ENCODE data around the gene COQ3.

Gene COQ3, protein sequence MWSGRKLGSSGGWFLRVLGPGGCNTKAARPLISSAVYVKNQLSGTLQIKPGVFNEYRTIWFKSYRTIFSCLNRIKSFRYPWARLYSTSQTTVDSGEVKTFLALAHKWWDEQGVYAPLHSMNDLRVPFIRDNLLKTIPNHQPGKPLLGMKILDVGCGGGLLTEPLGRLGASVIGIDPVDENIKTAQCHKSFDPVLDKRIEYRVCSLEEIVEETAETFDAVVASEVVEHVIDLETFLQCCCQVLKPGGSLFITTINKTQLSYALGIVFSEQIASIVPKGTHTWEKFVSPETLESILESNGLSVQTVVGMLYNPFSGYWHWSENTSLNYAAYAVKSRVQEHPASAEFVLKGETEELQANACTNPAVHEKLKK

DNA sequence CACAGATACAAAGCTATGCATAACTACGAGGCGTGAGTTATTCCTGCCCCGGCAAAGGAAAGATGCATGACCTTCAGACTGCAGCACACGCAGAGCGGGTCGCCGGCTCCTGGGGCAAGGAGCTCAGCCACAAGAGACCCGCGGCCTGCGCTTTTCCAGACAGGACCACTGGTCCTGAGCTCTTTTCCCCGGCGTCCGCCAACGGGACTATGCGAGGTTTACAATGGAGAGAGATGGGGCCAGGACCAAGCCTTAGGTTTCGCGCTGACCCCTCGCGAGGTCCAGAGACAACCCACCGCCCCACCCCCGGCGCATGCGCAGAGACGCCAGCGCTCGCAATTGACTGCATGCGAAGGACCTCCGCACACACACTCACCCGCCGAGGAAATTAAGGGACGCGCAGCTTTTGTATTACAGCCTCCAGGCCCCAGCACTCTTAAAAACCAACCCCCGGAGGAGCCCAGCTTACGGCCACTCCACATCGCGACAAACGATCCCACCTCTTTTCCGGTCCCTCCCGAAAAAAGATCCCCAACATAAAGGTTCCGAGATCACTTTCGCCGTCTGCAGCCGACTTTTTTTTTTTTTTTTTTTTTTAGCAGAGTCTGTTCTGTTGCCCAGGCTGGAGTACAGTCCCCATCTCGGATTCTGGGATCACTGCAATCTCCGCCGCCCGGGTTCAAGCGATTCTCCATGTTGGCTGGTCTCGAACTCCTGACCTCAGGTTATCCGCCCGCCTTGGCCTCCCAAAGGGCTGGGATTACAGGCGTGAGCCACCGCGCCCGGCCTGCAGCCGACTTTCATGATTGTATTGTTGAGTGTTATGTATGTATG is at the start of gene COQ3:
COQ3 (minus strand) TSS at position 498 of the 834 bp plus-strand sequence; CDS start at position 482, 16 bp downstream.
- DNase-seq (ENCODE audit: low spot score) = peak; percentile 52

DNA sequence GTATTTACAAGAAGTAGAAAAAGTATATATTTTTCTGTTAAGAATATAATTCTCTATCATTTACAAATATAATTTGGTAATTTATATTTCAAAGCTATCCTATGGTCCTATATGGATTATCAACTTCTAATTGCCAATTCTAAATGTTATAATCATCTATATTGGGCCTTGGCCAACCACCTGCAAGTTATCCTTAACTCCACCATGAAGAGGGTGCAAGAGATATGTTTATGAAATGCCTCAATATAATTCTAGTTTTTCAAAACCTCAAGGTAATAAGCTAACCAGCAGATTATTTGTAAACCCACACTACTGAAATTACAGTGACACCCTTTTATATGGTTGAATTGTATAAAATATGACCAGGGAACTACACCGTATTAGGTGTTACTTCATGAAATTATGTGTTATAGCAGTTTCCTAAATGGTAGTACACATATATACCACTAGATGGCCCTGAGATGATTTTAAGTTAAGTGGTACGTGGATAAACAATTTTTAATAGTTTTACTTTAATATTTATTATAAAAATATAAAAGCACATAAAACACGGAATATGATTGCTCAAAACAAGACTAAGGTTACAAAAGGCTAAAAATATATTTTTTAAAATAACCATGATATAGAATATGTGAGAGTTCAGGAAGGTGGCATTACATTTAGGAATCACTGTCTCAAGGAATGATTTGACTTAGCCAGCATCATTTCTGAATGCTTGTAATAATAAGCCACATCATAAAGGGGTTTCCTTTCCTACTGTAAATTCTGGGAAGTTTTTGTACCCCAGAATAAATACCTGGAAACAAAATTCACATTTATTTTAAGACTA is 40.9 kb upstream of the COQ3 start:
- peak; percentile 64 for DNase-seq (ENCODE audit: low spot score)

DNA sequence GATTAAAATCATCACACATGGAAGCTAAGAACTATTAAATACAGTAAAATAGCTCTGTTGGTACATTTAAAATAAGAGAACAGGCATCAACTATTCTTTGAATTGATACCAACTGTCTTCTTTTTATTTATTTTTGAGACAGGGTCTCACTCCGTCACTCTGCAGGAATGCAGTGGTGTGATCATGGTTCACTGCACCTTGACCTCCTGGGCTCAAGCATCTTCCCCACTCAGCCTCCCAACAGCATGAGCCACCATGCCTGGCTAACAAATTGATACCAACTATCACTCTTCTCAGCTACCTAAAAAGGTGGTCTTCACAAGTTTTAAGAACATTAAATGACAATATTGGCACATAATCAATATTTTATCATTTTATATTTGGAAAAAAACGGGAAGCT is 38.9 kb upstream of the COQ3 start:
- DNase-seq (ENCODE audit: low spot score) = no peak

DNA sequence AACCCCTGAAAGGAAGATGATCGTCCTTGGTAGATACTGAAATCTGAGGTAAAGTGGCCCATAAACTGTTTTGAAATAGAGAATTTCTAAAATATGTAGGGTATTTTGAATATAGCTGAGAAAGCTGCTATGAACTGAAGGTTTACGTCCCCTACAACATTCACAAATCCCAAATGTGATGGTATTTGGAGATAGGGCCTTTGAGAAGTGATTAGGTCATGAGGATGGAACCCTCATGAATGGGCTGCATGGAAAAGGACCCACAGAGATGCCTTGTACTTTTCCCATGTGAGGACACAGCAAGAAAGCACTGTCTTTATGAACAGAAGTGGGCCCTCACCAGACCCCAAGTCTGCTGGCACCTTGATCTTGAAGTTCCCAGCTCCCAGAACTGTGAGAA is 37.9 kb upstream of the COQ3 start:
- DNase-seq (ENCODE audit: low spot score) = no peak

DNA sequence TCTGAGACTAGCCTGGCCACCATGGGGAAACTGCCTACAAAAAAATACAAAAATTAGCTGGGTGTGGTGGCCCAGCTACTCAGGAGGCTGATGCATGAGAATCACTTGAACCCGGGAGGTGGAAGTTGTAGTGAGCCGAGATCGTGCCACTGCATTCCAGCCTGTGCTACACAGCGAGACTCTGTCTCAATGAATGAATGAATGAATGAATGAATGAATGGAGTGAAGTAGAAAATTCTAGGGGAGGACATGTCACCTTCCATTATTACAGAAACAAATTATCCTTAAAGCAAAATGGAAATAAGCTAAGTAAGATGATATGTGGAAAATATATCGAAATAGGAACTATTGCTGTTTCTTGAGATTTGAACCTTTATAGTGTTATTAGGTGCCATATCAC is 34.0 kb upstream of the COQ3 start:
- DNase-seq (ENCODE audit: low spot score) = no peak

DNA sequence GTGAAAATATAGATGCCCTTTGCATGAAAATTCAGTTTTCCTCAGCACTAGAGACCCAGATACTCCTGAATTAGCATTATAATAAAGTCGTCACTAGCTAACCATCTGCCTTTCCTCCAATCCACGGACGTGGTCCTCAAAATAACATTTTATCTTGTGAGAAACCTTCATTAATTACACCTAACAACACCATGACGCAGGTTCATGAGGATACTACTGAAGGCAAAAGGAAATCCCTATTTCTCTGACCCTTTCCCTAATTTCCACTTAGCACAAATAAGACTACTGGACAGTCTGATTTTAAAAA is 32.4 kb upstream of the COQ3 start:
- no peak for DNase-seq (ENCODE audit: low spot score)

DNA sequence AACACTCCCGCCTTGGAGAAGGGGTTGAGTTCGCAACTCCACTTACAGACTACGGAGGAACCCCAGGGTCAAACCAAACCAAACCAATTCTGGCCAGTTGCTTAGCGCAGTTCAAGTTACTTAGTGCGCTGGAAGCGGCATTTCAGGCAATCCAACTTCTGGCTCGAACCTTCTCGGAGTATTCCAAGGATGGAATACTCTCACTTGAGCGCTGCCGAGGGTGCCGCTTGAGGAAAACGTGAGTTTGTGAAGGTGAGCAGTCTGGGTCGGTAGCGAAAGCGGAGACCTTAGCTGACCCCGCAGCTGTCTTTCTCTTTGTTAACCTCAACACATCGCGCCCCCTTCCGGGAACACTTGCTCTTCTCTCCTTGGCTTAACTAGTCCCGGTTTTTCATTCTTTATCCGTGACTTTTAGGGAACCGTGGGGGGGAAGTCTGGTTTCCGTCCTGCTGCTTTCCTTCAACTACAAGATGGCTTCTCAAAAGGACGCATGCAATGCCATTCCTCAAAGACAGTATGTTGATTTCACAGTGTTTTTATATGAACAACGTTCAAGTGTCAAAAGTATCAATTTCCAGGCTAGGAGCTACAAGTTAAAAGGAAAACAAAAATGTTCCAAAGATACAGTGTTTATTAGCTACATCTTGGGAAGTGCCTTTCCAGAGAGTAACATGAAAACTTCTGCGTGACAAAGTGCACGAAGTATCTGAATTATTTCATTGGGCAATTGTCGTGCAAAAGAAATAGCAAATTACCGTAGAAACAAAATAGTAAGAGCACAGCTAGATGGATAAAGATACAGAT is 31.9 kb upstream of the COQ3 start:
- DNase-seq (ENCODE audit: low spot score) = peak; percentile 76

DNA sequence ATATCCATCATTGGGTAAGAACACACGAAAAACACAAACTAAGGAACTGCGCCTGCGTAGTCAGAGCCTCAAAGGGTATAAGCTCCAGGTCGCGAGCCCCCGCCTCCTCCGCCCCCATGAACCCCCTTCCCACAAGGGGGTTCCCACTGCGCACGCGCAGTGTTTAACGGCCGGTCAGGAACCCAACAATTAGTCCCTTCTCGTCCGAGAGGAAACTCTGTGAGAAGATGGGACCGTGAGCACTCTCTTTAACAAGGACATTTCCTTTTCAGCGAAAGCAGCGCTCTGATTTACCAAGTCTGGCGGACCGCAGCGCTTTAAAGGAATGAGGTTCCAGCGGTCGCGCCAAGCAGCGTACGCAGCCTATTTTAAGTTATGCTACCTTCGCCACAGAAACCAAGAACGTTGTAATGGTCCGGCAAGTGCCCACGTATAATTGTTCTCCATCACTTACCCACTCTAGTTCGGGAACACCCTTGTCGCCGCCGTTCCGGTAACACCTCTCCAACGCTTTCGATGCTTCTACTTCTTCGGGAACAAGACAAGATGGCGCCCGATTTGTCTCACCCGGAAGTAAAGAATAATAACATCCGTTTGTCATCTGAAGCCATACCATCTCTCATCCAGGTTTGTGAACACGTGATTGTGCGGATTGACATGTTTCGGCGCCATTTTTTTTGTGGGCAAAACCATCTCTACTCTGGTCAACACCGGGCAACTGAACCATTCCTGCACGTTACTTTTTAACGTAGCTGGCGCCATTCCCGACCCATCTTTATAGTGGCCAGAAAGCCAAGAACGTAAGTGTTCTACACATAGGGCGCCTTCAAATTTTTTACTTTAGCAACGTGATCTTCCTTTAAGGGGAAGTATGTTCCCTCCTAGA is 31.0 kb upstream of the COQ3 start, which contains the start of gene PNISR:
PNISR (minus strand) TSS at position 548 of the 886 bp plus-strand sequence. CDS start 10,649 bp downstream, outside the sequence.
- DNase-seq (ENCODE audit: low spot score) = peak; percentile 96

DNA sequence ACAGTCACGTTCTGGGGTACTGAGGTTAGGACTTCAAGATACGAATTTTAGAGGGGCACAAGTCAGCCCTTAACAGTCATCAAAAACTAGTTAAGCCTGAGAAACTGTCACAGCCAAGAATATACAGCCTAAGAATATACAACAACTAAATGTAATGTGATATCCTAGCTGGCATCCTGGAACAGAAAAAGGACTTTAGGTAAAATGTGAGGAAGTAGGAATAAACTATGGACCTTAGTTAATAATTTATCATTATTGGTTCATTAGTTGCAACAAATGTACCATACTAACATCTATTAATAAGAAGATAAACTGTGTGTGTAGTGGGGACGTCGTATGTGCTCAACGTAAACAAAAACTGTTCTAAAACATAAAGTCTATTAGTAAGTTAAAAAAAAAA is 30.0 kb upstream of the COQ3 start:
- DNase-seq (ENCODE audit: low spot score) = no peak

DNA sequence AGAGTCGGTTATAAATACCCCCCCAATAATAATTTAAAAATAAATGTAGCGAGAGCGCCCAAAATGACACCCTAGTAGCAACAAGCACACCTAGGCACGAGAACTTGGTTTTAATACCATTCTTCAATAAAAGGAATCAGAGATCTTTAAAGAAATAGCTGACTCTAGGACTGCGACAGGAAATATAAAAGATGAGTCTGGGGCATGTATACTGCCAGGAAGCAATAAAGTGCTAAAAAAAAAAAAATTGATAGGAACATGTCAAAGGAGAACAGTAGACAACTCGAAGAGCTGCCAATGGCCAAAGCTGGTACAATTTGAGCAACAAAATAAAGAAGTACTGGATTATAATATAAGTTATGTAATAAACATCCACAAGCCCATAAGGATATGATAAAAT is 28.9 kb upstream of the COQ3 start:
- no peak for DNase-seq (ENCODE audit: low spot score)

DNA sequence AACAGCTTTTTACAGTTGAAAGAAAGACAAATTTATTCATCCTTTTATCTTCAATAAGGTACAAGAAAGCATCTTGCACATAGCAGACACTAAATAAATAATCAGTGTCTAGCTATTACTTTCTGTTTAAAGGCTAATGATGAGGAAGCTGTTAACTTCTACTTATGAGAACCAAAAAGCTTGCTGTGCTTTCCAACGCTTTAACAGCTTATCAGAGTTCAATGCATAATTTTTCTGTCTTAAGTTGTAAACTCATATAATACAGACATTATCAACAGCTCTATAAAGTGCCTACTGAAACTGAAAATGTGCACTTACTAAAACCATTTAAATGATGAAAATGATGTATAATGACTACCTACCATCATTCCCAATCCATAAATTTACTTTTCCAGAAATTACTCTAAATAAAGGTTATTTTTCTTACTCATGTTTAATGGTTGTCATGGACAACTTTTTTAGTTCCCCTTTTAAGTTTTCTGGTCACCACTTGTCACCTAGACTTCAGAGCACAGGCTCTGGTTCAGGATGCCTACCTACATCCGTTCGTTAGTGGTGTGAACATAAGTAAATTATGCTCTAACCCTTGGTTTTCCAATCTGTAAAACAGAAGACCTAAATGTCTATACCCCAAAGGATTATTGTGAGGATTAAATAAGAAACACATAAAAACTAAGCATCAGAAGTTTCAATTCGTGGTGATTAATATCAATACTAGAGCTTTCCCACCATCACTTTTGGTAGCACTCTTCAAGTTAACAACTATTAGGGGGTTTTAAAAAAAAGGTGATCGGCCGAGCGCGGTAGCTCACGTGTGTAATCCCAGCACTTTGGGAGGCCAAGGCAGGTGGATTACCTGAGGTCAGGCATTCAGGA is 23.1 kb upstream of the COQ3 start:
- DNase-seq (ENCODE audit: low spot score) = no peak

DNA sequence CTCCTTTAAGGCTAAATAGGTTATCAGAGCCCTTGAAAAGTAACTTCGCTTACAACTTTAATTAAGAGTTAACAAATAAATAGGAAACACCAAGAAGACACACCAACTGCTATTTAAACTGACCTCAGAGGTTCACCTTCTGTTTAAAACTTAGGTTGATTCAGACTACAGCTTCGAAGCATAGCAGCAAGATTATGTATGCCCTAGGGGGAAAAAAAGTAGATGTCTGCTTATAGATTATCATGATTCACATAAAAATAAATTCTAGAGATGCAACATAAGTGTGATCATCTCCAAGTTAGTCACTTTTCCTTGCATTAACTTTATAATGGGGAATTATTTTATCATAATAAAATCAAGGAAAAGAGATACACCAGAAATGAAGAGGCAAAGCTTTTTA is 22.2 kb upstream of the COQ3 start:
- no peak for DNase-seq (ENCODE audit: low spot score)

DNA sequence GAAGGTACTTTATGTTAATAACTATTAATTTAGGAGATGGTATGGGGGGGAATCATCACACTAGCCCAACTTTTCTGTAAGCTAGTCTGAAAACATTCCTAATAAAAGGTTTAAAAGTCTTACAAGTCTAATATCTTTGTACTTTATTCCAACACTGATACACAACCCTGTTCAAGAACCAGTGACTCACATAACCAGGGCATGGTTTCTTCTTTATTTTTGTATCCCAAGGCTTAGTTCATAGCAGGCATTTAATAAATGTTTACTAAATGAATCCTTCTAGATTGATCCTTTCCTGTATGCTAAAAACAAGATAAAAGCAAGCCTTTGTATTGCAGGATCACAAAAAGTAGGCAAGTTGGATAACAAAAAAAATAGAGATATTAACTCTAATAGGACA is 21.5 kb upstream of the COQ3 start:
- DNase-seq (ENCODE audit: low spot score) = no peak

DNA sequence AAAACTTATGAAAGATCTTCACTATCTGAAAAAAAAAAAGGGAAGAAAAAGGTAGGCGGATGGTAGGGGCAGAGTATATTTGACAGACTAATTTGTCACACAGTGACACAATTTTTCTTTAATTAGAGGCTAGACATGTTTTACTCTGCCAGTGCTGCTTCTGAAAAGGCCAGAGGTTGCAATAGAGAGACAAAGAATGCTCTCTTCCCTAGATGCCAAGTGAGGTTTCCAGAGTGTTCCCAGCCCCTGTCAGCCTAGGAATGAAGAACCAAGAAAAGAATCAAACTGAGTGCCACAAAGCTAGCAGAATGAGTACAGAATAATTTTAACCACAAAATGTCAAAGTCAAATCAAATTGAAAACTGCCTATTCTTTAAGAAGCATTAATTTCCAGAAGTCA is 18.1 kb upstream of the COQ3 start:
- DNase-seq (ENCODE audit: low spot score) = no peak

DNA sequence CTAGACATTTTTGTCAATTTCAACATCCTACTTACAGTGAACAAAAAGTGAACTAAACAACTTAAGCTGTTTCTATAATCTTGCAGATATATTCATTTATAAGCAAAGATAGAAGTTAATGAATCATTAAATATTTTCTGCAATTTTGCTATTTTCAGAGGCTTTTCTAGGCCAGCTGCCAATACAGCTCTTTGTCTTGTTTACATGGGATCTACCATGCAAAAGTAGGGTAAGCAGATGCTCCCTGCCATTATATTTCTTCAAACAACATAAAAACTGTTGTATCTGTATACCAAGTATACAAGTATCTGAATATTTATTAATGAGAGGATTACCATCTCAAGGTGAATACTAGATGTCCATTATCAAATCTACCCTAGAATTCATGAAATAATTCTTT is 15.7 kb upstream of the COQ3 start:
- no peak for DNase-seq (ENCODE audit: low spot score)

DNA sequence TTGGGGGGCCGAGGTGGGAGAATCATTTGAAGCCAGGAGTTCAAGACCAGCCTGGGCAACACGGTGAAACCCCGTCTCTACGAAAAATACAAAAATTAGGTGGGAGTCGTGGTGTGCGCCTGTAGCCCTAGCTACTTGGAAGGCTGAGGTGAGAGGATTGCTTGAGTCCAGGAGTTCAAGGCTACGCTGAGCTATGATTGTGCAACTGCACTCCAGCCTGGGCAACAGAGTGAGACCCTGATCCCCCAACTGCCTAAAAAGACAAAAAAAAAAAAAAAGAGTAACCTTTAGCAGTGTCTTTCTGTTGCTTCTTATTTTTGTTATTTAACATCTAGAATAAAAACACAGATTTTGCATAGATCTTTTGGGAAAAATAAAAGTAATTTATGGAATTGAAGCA is 13.1 kb upstream of the COQ3 start:
- DNase-seq (ENCODE audit: low spot score) = no peak

DNA sequence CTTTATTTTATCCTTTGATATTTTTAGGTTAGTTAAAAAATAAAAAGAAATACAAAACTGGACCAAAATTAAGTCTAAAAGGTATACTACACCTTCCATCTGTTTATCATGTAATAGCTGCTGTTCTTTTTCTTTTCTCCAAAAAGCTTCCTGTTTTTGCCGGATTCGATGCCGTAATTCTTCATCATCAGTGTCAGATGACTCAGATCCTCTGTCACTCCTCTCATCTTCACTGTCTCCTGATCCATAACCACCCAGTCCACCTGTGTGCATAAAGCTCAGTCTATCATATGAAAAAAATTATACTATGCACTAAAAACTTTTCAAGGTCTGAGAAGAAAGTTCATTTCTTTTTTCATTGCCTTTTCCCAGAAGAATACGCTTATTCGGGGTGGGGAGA is 8.5 kb upstream of the COQ3 start:
- DNase-seq (ENCODE audit: low spot score) = no peak

DNA sequence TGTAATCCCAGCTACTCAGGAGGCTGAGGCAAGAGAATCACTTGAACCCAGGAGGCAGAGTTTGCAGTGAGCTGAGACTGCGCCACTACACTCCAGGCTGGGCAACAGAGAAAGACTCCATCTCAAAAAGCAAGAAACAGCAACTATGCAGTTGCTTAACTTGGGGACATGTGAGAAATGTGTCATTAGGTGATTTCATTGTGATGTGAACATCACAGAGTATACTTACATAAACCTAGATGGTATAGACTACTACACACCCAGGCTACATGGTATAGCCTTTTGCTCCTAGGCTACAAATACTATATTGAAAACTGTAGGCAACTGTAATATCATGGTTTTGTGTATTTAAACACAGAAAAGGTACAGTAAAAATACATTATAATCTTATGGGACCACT is 3.3 kb upstream of the COQ3 start:
- DNase-seq (ENCODE audit: low spot score) = no peak

DNA sequence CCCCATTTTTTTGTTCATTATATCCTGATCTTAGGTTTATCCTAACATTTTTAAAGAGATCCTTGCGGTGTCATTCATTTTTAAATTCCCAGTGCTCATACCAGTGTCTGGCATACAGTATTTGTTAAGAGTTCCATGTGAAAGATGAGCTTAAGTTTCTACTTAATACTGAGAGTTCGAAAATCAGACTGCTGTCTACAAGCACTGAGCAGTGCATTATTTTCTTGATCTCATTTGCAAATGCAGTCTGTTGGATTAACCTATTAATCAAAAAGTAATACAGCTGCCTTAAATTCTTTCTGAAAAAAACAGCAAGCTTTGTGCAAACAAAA is 663 bp downstream of the COQ3 start:
- DNase-seq (ENCODE audit: low spot score) = no peak

DNA sequence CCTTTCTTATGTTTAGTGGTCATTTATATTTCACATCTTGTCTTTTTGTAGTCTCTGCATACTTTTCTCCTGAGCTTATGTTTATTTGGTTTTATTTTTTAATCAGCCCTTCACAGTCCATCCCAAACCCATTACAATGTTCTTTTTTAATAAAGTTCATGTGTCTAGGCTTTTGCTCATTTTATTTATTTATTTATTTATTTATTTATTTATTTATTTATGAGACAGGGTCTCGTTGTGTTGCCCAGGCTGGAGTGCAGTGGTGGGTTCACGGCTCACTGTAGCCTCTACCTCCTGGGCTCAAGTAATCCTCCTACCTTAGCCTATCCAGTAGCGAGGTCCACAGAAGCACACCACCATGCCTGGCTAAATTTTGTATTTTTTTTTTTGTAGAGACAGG is 3.1 kb downstream of the COQ3 start:
- DNase-seq (ENCODE audit: low spot score) = no peak

Data from hematopoietic multipotent progenitor cell treated with erythropoietin and hydrocortisone succinate and interleukin-3 and kit ligand, for 15 days (in vitro differentiated cells).